ENCODE measurements around the gene USPL1.

GRCh38 chr13:30610311-30610710, 7.4 kb upstream of the USPL1 start:
- TF ChIP-seq ZNF565 (CRISPR knock-in tag; conservative IDR thresholded peaks at IDR 0.05; ENCODE audit: low read depth) (no peak), GLIS3 (CRISPR knock-in tag; IDR thresholded peaks at IDR 0.05) (no peak), CREB5 (CRISPR knock-in tag; IDR thresholded peaks at IDR 0.05; ENCODE audit: low read depth) (no peak), PATZ1 (CRISPR knock-in tag; IDR thresholded peaks at IDR 0.05; ENCODE audit: borderline replicate concordance) (no peak), RARB (CRISPR knock-in tag; IDR thresholded peaks at IDR 0.05) (no peak), TCF4 (CRISPR knock-in tag; IDR thresholded peaks at IDR 0.05; ENCODE audit: borderline replicate concordance) (no peak), CSDC2 (CRISPR knock-in tag; IDR thresholded peaks at IDR 0.05) (no peak), OSR1 (CRISPR knock-in tag; IDR thresholded peaks at IDR 0.05) (no peak), POU6F1 (CRISPR knock-in tag; IDR thresholded peaks at IDR 0.05; ENCODE audit: borderline replicate concordance, low read depth) (no peak)

All from SK-N-SH treated with all-trans-retinoic acid at 6 μM for 48 hours (cell line).